GM12801 (cell line): ENCODE data around the gene SMCP.

Experiments used
- CTCF ChIP-seq: IDR thresholded peaks from one replicate; pipeline ENCODE4 v1.5.1; 2011; ENCODE audit warnings: control low read depth; ENCODE audit not compliant: insufficient read length; ENCODE audit errors: extremely low read depth

SMCP gene

DNA sequence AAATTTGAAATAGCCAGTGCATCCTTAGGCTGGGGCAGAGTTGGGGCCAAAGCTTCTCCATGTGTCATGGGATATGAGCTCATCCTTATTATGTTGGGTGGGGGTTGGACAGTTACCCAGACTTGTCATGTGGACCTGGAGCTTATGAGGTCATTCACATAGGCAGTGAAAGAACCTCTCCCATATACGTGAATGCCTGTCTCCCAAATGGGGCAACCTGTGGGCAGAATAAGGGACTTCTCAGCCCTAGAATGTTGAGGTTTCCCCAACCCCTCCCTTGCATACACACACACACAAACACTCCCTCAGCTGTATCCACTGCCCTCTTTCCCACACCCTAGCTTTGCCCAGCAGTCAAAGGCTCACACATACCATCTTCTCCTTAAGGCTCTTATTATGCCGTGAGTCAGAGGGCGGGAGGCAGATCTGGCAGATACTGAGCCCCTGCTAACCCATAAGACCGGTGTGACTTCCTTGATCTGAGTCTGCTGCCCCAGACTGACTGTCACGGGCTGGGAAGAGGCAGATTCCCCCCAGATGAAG is 28.0 kb downstream of the SMCP start:
- TF ChIP-seq CTCF = no peak

DNA sequence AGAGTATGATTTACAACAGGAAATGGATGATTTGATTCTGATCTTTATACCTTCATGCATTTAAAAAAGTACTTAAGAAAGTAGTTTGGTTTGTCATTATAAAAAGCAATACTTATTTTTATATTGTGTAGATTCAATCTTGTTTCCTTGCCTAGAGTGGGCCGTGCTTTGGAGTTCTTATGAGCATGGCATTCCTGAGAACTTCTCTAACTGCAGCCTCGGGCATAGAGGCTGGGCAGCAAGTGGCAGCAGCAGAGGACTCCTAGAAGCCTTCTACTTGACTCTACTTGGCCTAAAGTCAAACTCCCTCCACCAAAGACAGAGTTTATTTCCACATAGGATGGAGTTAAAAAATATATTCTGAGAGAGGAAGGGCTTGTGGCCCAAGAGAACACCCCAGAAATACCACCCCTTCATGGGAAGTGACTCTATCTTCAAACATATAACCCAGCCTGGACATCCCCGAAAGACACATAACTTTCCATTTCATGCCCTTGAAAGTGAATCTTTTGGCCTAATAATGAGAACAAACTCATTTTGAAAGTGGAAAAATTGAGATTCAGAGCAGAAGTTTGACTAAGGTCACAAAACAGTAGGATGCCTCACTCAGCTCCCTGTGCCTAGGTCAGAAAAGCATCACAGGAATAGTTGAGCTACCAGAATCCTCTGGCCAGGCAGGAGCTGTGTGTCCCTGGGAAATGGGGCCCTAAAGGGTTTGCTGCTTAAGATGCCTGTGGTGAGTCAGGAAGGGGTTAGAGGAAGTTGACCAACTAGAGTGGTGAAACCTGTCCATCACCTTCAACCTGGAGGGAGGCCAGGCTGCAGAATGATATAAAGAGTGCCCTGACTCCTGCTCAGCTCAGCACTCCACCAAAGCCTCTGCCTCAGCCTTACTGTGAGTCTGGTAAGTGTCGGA is 29.8 kb downstream of the SMCP start, which contains the start of gene IVL:
Gene IVL (plus strand): TSS at position 861 of the 916 bp plus-strand sequence. CDS start 1,252 bp downstream, outside the sequence.
- TF ChIP-seq CTCF = no peak

DNA sequence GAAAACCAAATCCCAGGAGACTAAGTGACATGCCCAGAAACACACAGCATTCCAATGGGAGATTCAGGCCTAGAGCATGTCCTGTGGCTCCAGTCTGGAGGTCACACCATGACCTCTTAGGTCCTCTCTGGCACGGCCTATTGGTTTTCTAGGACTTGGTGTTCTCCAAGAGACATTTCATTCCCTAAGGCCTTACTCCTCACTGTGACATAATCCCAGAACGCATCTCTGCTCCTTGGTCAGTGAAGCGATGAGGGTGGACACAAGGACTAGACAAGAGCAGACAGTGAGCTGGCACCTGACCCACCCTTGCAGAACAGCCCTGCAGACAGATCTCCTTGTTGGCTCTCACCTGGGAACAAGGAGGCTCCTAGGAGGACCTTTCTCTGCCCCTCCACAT is 31.1 kb downstream of the SMCP start:
- no peak for TF ChIP-seq CTCF

- TF ChIP-seq CTCF = no peak
Observed at GRCh38 chr1:152912471-152912870, 34.3 kb downstream of the SMCP start.

DNA sequence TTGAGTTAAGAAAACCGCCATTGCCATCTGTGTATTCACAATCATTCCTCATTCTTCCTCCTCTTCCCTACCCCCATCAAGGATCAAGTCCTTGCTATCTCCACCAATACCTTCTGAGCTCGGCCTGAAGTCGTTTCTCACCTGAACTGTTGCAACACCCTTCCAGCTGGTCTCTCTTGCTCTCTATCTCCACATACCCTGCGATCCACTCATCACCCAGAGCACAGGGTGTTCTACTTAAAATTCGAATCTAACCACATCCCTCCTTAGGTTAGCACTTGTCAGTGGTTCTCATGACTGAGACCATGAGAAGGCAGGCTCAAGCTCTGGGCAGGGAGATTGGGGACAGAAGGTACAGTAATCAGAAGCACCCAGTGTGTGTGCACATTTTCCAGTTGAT is 34.8 kb downstream of the SMCP start:
- TF ChIP-seq CTCF = no peak

DNA sequence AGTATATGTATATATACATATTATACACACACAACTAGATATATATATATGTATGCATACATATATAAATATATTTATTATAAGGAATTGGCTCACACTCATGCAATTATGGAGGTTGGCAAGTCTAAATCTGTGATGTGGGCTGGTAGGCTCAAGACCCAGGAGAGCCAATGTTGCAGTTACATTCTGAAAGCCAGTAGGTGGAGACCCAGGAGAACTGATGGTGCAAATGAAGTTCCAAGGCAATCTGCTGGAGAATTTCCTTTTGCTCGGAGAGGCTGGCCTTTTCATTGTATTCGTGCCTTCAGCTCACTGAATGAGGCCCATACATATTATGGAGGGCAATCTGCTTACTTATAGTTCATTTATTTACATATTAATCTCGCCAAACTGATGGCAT is 39.7 kb downstream of the SMCP start:
- TF ChIP-seq CTCF = no peak

DNA sequence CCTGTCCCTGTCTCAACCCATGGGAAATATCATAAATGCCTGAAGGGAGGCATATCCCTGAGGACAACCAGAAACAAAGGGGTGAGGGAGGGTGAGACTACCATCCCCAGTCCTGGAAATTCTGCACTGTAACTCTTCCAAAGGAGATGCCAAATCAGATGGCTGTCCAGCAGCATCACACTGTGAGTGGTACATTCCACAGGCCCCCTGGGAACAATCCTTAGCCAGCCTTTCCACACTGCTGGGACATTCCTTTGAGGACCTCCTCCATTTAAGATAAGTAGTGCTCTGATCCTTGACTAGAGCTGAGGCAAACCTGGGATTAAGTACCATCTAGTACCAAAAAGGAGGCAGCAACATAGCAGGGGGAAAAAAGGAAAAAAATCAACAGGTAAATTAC is 40.9 kb downstream of the SMCP start:
- TF ChIP-seq CTCF = no peak
